ENCODE data around the gene NR6A1. TPM values are rescaled to one million over a fixed set of nuclear protein-coding genes. Genes with fewer than 3 reads are reported as not detected.

NR6A1 gene
- polyA plus RNA-seq, 2 of the 4 experiments (the other 2 are of a cell fraction): 1.7 to 3.3 TPM

DNA sequence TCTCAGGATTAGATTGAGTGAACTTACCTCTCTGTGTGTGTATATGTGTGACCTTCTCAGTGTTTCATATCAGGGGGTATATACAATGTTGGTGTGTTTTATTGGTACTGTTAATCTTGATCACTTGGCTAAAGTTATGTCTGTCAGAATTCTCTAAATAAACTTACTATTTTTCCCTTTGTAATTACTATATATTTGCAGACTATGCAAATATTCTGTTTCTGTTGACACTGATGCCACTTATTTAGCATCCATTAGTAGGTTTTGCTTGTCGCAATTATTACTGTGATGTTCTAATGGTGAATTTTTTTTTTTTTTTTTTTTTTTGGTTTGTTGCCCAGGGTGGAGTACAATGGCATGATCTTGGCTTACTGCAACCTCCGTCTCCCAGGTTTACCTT lies 221.0 kb downstream of the NR6A1 start:
- FAIRE-seq (no peak), ATAC-seq (no peak), DNase-seq (ENCODE audit: low read depth in 1 of 2, low spot score in 1 of 2) (no peak)
- Histone ChIP-seq H3K4me3 (no peak overlapping the region), H3K4me1 (peaks cover 10% of the 10 kb centered on the region; the same call in 2 of the 3 replicates), H3K27ac (no peak overlapping the region), H3K9me3 (no peaks in the 10 kb centered on the region), H3K4me2 (no peak overlapping the region)
- WGBS (ENCODE audit: missing lambda C conversion rate): 93% methylated on average over 2 of the region's 2 CpGs
- POLR2A ChIA-PET: no interaction called here
- TF ChIP-seq MAFK (IDR thresholded peaks at IDR 0.05; ENCODE audit: partially characterized antibody) (peak; percentile 34), CBX8 (IDR thresholded peaks at IDR 0.05) (no peak), FOSL2 (IDR thresholded peaks at IDR 0.05) (no peak), FOSL2 (CRISPR knock-in tag; IDR thresholded peaks at IDR 0.05) (no peak)
- CTCF ChIA-PET: interaction anchor here (1.4 to 9.0 kb wide), 3 partner anchors 13 to 161 kb away, joined by 8 to 74 read pairs (median 59); no protein-coding TSS in a partner anchor

DNA sequence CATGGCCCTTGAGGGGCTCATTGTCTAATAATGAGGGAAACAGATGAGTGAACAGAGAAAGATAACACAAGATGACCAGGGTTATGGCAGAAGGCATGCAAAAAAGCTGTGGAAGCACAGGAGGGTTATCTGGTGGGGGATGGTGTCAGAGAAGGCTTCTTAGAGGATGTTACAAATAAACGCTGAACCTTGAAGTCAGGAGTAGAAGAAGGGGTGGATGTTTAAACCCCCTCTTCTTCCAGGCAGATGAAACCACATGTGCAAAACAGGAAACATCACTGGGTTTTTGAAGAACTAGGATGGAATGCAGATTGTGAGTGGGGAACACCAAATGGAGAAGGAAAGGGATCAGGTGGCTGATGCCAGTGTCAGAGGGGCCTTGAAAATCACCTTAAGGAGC lies 222.1 kb downstream of the NR6A1 start:
- CTCF ChIA-PET: interaction anchor here (1.4 to 9.0 kb wide), 2 partner anchors 12 to 163 kb away, joined by 8 to 74 read pairs; no protein-coding TSS in a partner anchor
- Histone ChIP-seq H3K27ac (no peak overlapping the region), H3K4me2 (no peak overlapping the region), H3K4me1 (peaks cover 10% of the 10 kb centered on the region; the same call in 2 of the 3 replicates), H3K4me3 (no peak overlapping the region), H3K9me3 (no peaks in the 10 kb centered on the region)
- TF ChIP-seq, protein P1, sequence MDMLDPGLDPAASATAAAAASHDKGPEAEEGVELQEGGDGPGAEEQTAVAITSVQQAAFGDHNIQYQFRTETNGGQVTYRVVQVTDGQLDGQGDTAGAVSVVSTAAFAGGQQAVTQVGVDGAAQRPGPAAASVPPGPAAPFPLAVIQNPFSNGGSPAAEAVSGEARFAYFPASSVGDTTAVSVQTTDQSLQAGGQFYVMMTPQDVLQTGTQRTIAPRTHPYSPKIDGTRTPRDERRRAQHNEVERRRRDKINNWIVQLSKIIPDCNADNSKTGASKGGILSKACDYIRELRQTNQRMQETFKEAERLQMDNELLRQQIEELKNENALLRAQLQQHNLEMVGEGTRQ (IDR thresholded peaks at IDR 0.05): no peak
- TF ChIP-seq, protein P2, sequence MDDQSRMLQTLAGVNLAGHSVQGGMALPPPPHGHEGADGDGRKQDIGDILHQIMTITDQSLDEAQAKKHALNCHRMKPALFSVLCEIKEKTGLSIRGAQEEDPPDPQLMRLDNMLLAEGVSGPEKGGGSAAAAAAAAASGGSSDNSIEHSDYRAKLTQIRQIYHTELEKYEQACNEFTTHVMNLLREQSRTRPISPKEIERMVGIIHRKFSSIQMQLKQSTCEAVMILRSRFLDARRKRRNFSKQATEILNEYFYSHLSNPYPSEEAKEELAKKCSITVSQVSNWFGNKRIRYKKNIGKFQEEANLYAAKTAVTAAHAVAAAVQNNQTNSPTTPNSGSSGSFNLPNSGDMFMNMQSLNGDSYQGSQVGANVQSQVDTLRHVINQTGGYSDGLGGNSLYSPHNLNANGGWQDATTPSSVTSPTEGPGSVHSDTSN (IDR thresholded peaks at IDR 0.05): no peak
- TF ChIP-seq, protein P3, sequence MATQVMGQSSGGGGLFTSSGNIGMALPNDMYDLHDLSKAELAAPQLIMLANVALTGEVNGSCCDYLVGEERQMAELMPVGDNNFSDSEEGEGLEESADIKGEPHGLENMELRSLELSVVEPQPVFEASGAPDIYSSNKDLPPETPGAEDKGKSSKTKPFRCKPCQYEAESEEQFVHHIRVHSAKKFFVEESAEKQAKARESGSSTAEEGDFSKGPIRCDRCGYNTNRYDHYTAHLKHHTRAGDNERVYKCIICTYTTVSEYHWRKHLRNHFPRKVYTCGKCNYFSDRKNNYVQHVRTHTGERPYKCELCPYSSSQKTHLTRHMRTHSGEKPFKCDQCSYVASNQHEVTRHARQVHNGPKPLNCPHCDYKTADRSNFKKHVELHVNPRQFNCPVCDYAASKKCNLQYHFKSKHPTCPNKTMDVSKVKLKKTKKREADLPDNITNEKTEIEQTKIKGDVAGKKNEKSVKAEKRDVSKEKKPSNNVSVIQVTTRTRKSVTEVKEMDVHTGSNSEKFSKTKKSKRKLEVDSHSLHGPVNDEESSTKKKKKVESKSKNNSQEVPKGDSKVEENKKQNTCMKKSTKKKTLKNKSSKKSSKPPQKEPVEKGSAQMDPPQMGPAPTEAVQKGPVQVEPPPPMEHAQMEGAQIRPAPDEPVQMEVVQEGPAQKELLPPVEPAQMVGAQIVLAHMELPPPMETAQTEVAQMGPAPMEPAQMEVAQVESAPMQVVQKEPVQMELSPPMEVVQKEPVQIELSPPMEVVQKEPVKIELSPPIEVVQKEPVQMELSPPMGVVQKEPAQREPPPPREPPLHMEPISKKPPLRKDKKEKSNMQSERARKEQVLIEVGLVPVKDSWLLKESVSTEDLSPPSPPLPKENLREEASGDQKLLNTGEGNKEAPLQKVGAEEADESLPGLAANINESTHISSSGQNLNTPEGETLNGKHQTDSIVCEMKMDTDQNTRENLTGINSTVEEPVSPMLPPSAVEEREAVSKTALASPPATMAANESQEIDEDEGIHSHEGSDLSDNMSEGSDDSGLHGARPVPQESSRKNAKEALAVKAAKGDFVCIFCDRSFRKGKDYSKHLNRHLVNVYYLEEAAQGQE (IDR thresholded peaks at IDR 0.05): no peak
- TF ChIP-seq, protein P4, sequence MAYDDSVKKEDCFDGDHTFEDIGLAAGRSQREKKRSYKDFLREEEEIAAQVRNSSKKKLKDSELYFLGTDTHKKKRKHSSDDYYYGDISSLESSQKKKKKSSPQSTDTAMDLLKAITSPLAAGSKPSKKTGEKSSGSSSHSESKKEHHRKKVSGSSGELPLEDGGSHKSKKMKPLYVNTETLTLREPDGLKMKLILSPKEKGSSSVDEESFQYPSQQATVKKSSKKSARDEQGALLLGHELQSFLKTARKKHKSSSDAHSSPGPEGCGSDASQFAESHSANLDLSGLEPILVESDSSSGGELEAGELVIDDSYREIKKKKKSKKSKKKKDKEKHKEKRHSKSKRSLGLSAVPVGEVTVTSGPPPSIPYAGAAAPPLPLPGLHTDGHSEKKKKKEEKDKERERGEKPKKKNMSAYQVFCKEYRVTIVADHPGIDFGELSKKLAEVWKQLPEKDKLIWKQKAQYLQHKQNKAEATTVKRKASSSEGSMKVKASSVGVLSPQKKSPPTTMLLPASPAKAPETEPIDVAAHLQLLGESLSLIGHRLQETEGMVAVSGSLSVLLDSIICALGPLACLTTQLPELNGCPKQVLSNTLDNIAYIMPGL (CRISPR knock-in tag; IDR thresholded peaks at IDR 0.05; ENCODE audit: borderline replicate concordance): no peak
- TF ChIP-seq FOXS1 (CRISPR knock-in tag; IDR thresholded peaks at IDR 0.05) (no peak), CEBPB (IDR thresholded peaks at IDR 0.05) (no peak), ZC3H11A (IDR thresholded peaks at IDR 0.05) (no peak), POLR2A (IDR thresholded peaks at IDR 0.05; ENCODE audit: low read length) (no peak), ESRRA (IDR thresholded peaks at IDR 0.05; ENCODE audit: borderline replicate concordance, low read length) (no peak), NPAS2 (CRISPR knock-in tag; IDR thresholded peaks at IDR 0.05; ENCODE audit: borderline replicate concordance) (no peak), HDAC2 (IDR thresholded peaks at IDR 0.05) (no peak)
- TF ChIP-seq, protein P5, sequence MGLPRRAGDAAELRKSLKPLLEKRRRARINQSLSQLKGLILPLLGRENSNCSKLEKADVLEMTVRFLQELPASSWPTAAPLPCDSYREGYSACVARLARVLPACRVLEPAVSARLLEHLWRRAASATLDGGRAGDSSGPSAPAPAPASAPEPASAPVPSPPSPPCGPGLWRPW (IDR thresholded peaks at IDR 0.05): no peak
- POLR2A ChIA-PET: no interaction called here
- DNase-seq (ENCODE audit: low read depth in 1 of 2, low spot score in 1 of 2) (no peak), FAIRE-seq (no peak), ATAC-seq (no peak)
- 95% methylated on average over 1 of the region's 1 CpG for WGBS (ENCODE audit: missing lambda C conversion rate)

DNA sequence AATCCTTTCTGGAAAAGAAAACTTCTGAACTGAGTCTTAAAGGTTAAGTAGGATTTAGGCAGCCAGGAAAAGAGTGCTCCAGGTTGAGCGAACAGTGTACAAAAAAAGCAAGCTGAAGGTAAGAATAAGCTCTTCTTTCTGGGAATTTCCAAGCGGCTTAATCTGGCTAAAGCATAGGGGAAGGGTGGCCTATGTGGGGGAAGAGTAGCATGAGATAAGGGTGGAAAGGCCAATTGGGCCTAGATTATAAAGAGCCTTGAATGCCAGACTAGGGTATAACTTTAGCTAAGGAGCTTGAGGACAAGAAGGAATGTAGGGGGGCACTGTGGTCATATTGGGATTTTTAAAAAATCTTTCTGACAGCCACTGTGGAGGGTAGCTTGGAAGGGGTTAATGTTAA lies 226.6 kb downstream of the NR6A1 start:
- no peak overlapping the region for H3K4me2 ChIP-seq
- DNase-seq (ENCODE audit: low read depth in 1 of 2, low spot score in 1 of 2) (no peak), ATAC-seq (no peak), FAIRE-seq (no peak)
- H3K4me3 ChIP-seq: no peak overlapping the region
- H3K9me3 ChIP-seq: no peaks in the 10 kb centered on the region
- POLR2A ChIA-PET: no interaction called here
- WGBS (ENCODE audit: missing lambda C conversion rate): 93% methylated on average over 2 of the region's 2 CpGs
- TF ChIP-seq HOXB5 (CRISPR knock-in tag; IDR thresholded peaks at IDR 0.05): no peak
- TF ChIP-seq POLR2AphosphoS2 (conservative IDR thresholded peaks at IDR 0.05; ENCODE audit: low read length): no peak
- no peak for TF ChIP-seq RNF2 (IDR thresholded peaks at IDR 0.05; ENCODE audit: borderline replicate concordance, low read depth)
- no peak for TF ChIP-seq TFCP2L1 (CRISPR knock-in tag; IDR thresholded peaks at IDR 0.05)
- TF ChIP-seq NPAS2 (CRISPR knock-in tag; IDR thresholded peaks at IDR 0.05; ENCODE audit: borderline replicate concordance): no peak
- no peak for TF ChIP-seq MAZ (IDR thresholded peaks at IDR 0.05; ENCODE audit: borderline replicate concordance, low read depth, low read length)
- no peak for TF ChIP-seq CHD2 (IDR thresholded peaks at IDR 0.05; ENCODE audit: low read length, partially characterized antibody)
- TF ChIP-seq, protein P6, sequence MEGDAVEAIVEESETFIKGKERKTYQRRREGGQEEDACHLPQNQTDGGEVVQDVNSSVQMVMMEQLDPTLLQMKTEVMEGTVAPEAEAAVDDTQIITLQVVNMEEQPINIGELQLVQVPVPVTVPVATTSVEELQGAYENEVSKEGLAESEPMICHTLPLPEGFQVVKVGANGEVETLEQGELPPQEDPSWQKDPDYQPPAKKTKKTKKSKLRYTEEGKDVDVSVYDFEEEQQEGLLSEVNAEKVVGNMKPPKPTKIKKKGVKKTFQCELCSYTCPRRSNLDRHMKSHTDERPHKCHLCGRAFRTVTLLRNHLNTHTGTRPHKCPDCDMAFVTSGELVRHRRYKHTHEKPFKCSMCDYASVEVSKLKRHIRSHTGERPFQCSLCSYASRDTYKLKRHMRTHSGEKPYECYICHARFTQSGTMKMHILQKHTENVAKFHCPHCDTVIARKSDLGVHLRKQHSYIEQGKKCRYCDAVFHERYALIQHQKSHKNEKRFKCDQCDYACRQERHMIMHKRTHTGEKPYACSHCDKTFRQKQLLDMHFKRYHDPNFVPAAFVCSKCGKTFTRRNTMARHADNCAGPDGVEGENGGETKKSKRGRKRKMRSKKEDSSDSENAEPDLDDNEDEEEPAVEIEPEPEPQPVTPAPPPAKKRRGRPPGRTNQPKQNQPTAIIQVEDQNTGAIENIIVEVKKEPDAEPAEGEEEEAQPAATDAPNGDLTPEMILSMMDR (IDR thresholded peaks at IDR 0.05): no peak
- TF ChIP-seq CBX2 (IDR thresholded peaks at IDR 0.05; ENCODE audit: borderline replicate concordance, low read depth): no peak
- no peak for TF ChIP-seq HOXB13 (CRISPR knock-in tag; IDR thresholded peaks at IDR 0.05; ENCODE audit: low read depth)
- H3K4me1 ChIP-seq: no peaks in the 10 kb centered on the region
- no peak overlapping the region for H3K27ac ChIP-seq
- CTCF ChIA-PET: interaction anchor here (0.6 to 9.0 kb wide), 6 partner anchors 8 to 430 kb away, joined by 3 to 74 read pairs (median 4); no protein-coding TSS in a partner anchor

Measured in A549 (cell line).